HCT116 (cell line): ENCODE data around the gene PYGO2.

ENCODE experiments used
- CEBPB ChIP-seq: IDR thresholded peaks from 2 replicates; pipeline ENCODE4 v1.6.1; 2012; ENCODE audit warnings: low read depth
- ELF1 ChIP-seq: IDR thresholded peaks from 2 replicates; pipeline ENCODE4 v1.6.1; 2012; ENCODE audit warnings: low read depth, borderline replicate concordance
- EZH2 ChIP-seq: fragments of 200-600 bp; sonication (generic); IDR thresholded peaks from 2 replicates; pipeline ENCODE4 v1.6.1; 2017; ENCODE audit warnings: antibody characterized with exemption, mixed run types
- POLR2A ChIP-seq: IDR thresholded peaks from 2 replicates; pipeline ENCODE4 v1.7.0; 2011; ENCODE audit warnings: borderline replicate concordance; ENCODE audit not compliant: insufficient read depth, insufficient read length; ENCODE audit errors: extremely low read depth
- POLR2AphosphoS5 ChIP-seq: IDR thresholded peaks from 2 replicates; pipeline ENCODE4 v1.6.1; 2011; ENCODE audit warnings: mild to moderate bottlenecking, low read depth, low read length, moderate library complexity
- RAD21 ChIP-seq: IDR thresholded peaks from 2 replicates; pipeline ENCODE4 v1.6.1; 2012; ENCODE audit warnings: low read depth, mild to moderate bottlenecking
- SIN3A ChIP-seq: IDR thresholded peaks from 2 replicates; pipeline ENCODE4 v1.6.1; 2012; ENCODE audit warnings: low read depth
- SRF ChIP-seq: IDR thresholded peaks from 2 replicates; pipeline ENCODE4 v1.6.1; 2012; ENCODE audit warnings: low read depth
- TCF7L2 ChIP-seq: IDR thresholded peaks from 2 replicates; pipeline ENCODE4 v1.7.0; 2011; ENCODE audit warnings: borderline replicate concordance, inconsistent platforms; ENCODE audit not compliant: insufficient read depth, insufficient read length; ENCODE audit errors: extremely low read depth
- YY1 ChIP-seq: IDR thresholded peaks from 2 replicates; pipeline ENCODE4 v1.6.1; 2011; ENCODE audit warnings: low read length, low read depth, moderate library complexity, mild to moderate bottlenecking; ENCODE audit not compliant: insufficient replicate concordance; ENCODE audit errors: extremely low read depth
- ZBTB33 ChIP-seq: IDR thresholded peaks from 2 replicates; pipeline ENCODE4 v1.6.1; 2011; ENCODE audit warnings: mild to moderate bottlenecking, low read length, moderate library complexity; ENCODE audit not compliant: insufficient replicate concordance; ENCODE audit errors: extremely low read depth
- TF ChIP-seq, protein P1 (sequence below), 3 experiments: fragments of 200-600 bp in 1 of 3; sonication (generic) in 1 of 3; IDR thresholded peaks in 2 of 3; conservative IDR thresholded peaks in 1 of 3; 2 replicates each; pipeline ENCODE4 v1.5.1; 2012 to 2017; ENCODE audit warnings: low read depth in 2 of 3, low read length in 2 of 3, antibody characterized with exemption in 1 of 3, borderline replicate concordance in 1 of 3, control low read depth in 1 of 3, mild to moderate bottlenecking in 1 of 3, mixed read lengths in 1 of 3, mixed run types in 1 of 3, moderate library complexity in 1 of 3; ENCODE audit not compliant: insufficient read depth in 1 of 3

DNA sequence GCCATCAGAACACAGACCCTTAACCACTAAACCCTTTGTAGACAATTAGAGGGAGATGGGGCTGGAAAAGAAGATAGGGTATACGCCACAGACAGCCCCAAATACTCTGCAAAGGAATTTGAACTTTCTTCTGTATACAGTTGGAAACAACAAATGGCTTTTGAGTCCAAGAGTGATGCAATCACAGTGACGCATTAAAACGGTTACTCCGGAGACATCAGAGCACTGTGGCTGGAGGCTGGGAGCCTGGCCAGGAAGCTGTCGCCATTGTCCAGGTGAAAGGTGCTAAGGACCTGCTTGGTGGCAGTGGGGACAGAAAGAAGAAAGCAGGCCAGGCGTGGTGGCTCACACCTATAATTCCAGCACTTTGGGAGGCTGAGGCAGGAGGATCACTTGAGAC is 25.7 kb upstream of the PYGO2 start:
- TF ChIP-seq EZH2 (no peak), RAD21 (no peak), SRF (no peak), TCF7L2 (no peak), ELF1 (no peak), ZBTB33 (no peak), POLR2AphosphoS5 (no peak), SIN3A (no peak), POLR2A (no peak), YY1 (no peak), CEBPB (no peak)
- TF ChIP-seq, protein P1, sequence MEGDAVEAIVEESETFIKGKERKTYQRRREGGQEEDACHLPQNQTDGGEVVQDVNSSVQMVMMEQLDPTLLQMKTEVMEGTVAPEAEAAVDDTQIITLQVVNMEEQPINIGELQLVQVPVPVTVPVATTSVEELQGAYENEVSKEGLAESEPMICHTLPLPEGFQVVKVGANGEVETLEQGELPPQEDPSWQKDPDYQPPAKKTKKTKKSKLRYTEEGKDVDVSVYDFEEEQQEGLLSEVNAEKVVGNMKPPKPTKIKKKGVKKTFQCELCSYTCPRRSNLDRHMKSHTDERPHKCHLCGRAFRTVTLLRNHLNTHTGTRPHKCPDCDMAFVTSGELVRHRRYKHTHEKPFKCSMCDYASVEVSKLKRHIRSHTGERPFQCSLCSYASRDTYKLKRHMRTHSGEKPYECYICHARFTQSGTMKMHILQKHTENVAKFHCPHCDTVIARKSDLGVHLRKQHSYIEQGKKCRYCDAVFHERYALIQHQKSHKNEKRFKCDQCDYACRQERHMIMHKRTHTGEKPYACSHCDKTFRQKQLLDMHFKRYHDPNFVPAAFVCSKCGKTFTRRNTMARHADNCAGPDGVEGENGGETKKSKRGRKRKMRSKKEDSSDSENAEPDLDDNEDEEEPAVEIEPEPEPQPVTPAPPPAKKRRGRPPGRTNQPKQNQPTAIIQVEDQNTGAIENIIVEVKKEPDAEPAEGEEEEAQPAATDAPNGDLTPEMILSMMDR (IDR thresholded peaks at IDR 0.05 in 2 of 3, conservative IDR thresholded peaks at IDR 0.05 in 1 of 3; ENCODE audit: borderline replicate concordance in 1 of 3, insufficient read depth in 1 of 3, low read depth in 2 of 3, low read length in 2 of 3) = no peak
